SK-N-MC (cell line): Measurements from ENCODE around the gene PAK5.

Experiments
- EZH2 ChIP-seq: fragments of 200-600 bp; sonication (generic); IDR thresholded peaks from one replicate; pipeline ENCODE4 v1.6.1; 2017; ENCODE audit warnings: antibody characterized with exemption
- FOXP2 ChIP-seq: optimal IDR thresholded peaks from 2 replicates; pipeline ENCODE3; 2011; ENCODE audit warnings: mild to moderate bottlenecking, moderate library complexity; ENCODE audit not compliant: insufficient read depth; ENCODE audit errors: extremely low read length, control extremely low read depth
- POLR2AphosphoS5 ChIP-seq: IDR thresholded peaks from 2 replicates; pipeline ENCODE4 v1.6.1; 2012; ENCODE audit warnings: mild to moderate bottlenecking, low read depth, low read length, borderline replicate concordance

DNA sequence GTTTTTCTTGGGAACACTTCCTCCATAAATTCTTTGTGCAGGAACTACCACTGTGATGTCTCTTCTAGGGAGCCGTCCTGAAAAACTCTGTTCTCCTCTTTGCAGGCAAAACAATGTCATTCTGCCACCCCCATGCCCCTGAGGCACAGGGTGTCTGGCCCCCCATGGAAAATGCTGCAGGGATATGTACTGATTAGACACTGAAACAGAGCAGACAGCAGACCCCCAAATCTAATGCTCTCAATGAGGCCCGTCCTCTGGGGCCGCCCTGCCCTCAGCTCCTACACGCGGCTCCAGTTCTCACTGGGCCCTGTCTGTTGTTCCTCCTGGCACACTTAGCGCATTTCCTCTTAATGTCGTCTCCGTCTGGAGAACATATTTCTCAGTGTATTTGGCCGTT, 227.0 kb downstream of the PAK5 start:
- no peak for TF ChIP-seq EZH2
- no peak for TF ChIP-seq POLR2AphosphoS5
- TF ChIP-seq FOXP2: no peak
